DMS53 (cell line): ENCODE data around the gene LRBA.
A peak's percentile ranks its signal among the peaks of the same experiment; 100 is the strongest.

Experiments
- DNase-seq: peaks from one replicate; lab custom pipeline; 2025; lab: John Stamatoyannopoulos, UW

LRBA gene

GRCh38 chr4:150875367-150875766 is 139.7 kb downstream of the LRBA start:
- no peak for DNase-seq

GRCh38 chr4:150874338-150875226 is 140.5 kb downstream of the LRBA start:
- no peak for DNase-seq

GRCh38 chr4:150867148-150867547 is 147.9 kb downstream of the LRBA start:
- DNase-seq: peak; percentile 89

- no peak for DNase-seq
Observed at GRCh38 chr4:150863456-150863855, 151.6 kb downstream of the LRBA start.

GRCh38 chr4:150862829-150863228 is 152.3 kb downstream of the LRBA start:
- DNase-seq: no peak

DNA sequence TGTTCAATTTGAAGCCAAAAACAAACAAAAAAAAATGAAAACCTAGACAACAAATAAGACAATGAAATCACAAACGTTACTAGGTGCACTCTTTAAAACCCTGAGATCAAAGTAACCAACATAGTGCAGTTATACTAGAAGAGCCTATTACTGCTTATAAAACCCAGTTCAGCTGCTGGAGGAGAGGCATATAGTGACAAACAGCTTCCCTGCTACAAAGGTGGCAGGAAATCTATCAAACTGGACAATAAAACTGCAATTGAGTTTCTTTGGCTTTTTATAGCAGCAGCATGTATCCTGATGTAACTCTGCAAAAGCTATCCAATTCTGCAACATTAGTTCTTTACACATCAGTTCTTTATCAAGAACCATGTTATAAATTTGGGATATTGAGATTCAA is 155.6 kb downstream of the LRBA start:
- no peak for DNase-seq

GRCh38 chr4:150855981-150856510 is 159.0 kb downstream of the LRBA start:
- no peak for DNase-seq

DNA sequence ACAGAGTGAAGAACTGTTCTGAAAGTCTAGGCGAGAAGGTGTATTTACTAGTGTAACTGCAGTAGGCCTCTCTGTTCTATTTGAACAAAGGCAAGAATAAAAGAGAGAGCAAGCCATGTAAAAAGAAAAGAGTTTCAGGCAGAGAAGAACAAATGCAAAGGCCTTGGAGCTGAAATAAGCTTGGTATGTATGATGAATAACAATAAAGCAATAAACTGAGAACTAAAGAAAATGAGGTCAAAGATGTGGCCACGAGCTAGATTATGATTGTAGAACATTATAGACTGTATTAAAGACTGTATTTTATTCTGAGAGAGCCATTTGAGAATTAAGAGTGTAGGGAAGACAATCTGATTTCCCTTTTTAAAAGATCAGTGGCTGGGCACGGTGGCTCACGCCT is 160.5 kb downstream of the LRBA start:
- no peak for DNase-seq

GRCh38 chr4:150853882-150854281 is 161.2 kb downstream of the LRBA start:
- DNase-seq: no peak

DNA sequence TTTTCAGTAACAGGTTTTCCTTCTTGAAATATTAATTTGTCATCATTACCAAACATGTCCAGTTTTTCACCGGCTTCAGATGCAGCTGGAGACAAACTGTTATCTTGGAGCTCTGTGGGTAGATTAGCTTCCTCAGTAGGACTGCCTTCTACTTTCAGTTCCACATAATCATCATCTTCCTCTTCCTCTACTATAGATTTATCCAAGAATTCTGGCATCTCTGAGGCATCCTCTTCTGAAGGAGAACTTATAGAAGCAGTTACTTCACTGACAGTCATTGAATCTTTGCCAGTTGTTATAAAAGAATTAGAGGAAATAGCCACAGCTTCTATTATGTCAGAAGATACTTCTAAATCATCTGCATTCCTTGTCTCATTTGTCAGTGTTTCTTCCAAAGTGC is 162.9 kb downstream of the LRBA start:
- DNase-seq: no peak

- DNase-seq: no peak
Observed at GRCh38 chr4:150849016-150849415, 166.1 kb downstream of the LRBA start.

DNA sequence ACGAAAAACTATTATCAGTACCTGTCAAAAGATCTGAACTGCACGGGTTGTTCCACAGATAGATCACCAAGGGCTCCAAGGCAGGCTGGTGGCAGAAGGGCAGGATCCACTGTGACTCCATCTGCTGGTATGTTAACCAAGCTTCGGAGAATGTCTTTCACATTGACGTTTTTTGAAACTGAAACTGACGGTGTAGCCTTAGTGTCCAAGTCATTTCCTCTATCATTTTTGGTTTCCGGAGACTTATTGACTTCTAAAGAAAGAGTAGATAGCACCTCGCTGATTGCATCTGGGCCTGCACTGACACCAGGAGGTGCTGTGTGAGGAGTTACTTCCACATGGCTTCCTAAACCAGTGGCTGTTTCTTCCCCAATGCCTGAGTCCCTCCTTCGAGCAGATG is 186.9 kb downstream of the LRBA start:
- DNase-seq: no peak

GRCh38 chr4:150827226-150827625 is 187.9 kb downstream of the LRBA start:
- DNase-seq: no peak

DNA sequence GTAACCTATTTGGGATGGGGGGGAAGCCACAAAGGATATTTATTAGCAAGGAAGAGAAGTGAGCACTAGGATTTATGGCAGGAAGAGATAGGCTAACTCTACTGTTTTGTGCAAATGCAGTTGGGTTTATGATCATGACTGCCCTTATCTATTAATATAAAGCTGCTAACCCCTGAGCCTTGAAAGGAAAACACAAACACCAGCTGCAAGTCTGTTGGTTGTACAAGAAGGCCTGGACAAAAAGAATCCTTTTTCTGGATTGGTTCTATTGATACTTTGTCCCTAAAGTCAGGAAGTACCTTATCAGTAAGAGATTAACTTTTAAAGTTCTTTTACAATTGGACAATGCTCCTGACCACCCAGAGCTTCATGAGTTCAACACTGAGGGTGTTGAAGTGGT is 188.8 kb downstream of the LRBA start:
- DNase-seq: no peak

DNA sequence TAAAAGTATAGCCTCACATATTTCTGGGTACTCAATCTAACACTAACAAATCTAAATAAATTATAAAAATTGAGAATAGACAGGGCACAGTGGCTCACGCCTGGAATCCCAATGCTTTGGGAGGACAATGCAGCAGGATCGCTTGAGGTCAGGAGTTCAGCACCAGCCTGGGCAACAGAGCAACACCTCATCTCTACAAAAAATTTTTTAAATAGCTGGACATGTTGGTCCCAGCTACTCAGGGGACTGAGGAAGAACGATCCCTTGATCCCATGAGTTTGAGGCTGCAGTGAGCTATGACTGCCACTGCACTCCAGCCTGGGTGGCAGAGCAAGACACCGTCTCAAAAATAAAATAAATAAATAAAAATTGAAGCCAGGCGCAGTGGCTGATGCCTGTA is 192.7 kb downstream of the LRBA start:
- no peak for DNase-seq

- DNase-seq: no peak
Observed at GRCh38 chr4:150821641-150822040, 193.4 kb downstream of the LRBA start.

DNA sequence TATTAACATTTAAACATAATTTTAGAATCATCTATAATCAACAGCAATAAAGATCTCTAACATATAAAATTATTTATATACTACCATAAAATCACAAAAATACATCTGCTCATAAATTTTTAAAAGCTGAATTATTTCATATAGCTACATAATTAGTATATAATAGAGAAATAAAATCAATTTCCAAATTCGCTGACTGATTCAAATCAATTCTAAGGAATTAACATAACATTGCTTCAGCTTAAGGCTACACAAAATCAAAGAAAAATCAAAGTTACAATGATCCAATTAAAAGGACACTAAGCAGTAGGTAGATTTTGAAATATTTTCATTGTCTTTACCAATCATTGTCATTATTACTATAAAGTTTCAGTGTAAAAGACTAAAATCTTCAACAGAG is 194.7 kb downstream of the LRBA start:
- DNase-seq: no peak

- no peak for DNase-seq
Observed at GRCh38 chr4:150818661-150819060, 196.4 kb downstream of the LRBA start.

GRCh38 chr4:150817804-150818528 is 197.1 kb downstream of the LRBA start:
- DNase-seq: no peak

DNA sequence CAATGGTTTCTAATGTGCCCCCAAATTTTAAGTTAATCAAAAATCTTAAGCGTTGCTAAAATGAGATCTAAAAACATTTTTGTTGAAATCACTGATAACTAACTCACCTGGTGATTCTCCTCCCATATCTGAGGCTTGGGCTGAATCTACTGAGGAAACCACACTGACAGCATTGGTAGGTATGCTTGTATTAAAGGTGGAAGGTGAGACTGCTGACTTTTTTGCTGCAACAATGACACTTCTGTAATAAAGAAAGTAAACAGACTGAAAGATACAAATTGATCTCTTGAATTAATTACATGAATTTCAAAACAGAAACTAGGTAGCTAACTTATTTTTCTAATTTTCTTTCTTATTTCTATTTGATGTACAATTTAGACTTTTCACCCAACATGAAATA is 198.1 kb downstream of the LRBA start:
- peak; percentile 6 for DNase-seq

DNA sequence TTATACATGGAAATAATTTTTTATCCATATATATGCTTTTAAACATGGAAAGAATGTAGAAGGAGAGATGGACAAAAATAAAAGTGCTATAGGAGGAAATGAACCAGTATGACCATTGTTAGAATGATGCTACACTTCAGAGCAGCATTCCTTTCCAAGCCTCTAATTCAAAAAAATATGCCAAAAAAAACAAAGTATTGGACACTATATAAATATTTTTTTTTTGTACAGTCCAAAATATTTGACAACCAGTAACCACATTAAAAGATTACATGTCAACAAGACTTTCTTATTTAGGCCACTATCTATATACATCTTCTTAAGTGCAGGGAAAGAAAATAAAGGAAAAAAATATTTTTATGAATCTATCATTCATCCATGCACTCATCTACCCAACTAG is 198.6 kb downstream of the LRBA start:
- DNase-seq: no peak

- DNase-seq: no peak
Observed at GRCh38 chr4:150814873-150815272, 200.2 kb downstream of the LRBA start.
